Coronary artery (tissue), 2 donors: ENCODE measurements around the gene GDNF.

Source experiments
- DNase-seq: peaks from one replicate; pipeline ENCODE4 v3.0.0-alpha.2; 2017; ENCODE audit warnings: low spot score
- H3K27ac ChIP-seq, 2 donors: fragments of 200-600 bp; sonication (generic); one replicate each; pipeline ENCODE4 v1.5.1; 2016 to 2019
- H3K4me3 ChIP-seq: fragments of 200-600 bp; sonication (generic); 2 replicates; pipeline ENCODE4 v1.5.1; 2016; ENCODE audit warnings: mild to moderate bottlenecking, moderate library complexity
- TF ChIP-seq, protein P1 (sequence below): fragments of 200-600 bp; sonication (generic); IDR thresholded peaks from one replicate; pipeline ENCODE4 v1.5.1; 2019; ENCODE audit warnings: antibody characterized with exemption

The GDNF gene

DNA sequence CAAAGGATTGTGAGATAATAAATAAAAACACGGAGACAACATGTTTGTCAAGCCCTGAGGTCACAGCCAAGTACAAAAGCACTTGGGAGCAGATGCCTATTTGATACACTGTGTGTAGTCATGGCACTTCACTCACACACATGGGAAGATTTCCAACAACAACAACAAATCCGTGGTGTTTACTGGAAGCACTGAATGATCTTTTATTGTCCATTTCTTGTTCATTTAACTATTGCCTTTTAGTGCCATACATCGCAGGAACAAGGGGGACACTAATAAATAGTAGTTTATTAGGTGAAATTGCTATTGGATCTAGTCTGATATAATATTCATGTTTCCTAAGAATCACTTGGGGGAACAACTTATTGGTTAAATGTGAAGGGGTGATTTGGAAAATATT lies 20.4 kb upstream of the GDNF start:
- no peak for DNase-seq
- TF ChIP-seq, protein P1, sequence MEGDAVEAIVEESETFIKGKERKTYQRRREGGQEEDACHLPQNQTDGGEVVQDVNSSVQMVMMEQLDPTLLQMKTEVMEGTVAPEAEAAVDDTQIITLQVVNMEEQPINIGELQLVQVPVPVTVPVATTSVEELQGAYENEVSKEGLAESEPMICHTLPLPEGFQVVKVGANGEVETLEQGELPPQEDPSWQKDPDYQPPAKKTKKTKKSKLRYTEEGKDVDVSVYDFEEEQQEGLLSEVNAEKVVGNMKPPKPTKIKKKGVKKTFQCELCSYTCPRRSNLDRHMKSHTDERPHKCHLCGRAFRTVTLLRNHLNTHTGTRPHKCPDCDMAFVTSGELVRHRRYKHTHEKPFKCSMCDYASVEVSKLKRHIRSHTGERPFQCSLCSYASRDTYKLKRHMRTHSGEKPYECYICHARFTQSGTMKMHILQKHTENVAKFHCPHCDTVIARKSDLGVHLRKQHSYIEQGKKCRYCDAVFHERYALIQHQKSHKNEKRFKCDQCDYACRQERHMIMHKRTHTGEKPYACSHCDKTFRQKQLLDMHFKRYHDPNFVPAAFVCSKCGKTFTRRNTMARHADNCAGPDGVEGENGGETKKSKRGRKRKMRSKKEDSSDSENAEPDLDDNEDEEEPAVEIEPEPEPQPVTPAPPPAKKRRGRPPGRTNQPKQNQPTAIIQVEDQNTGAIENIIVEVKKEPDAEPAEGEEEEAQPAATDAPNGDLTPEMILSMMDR = no peak
- H3K4me3 ChIP-seq = no peak overlapping the region
- H3K27ac ChIP-seq = no peak overlapping the region

DNA sequence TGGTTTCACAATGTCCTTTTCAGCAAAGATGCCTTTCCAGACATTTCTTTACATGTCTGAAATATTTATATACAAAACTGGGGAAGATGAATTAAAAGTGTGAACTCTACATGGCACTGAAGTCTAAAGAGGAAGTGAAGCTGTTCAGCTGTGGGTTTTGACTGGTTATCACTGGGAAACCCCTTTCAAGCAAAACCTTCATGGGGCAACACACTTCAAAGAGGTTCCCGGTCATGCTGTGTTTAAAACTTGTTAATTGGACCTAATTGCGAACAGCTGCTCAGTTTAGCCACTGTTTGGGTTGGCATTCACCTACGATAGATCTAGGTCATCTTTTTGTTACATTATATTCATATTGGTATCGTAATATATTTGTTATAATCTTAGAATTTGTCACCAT lies 20.0 kb upstream of the GDNF start:
- TF ChIP-seq, protein P1 = no peak
- Histone ChIP-seq H3K4me3 (no peak overlapping the region), H3K27ac (no peak overlapping the region)
- no peak for DNase-seq

DNA sequence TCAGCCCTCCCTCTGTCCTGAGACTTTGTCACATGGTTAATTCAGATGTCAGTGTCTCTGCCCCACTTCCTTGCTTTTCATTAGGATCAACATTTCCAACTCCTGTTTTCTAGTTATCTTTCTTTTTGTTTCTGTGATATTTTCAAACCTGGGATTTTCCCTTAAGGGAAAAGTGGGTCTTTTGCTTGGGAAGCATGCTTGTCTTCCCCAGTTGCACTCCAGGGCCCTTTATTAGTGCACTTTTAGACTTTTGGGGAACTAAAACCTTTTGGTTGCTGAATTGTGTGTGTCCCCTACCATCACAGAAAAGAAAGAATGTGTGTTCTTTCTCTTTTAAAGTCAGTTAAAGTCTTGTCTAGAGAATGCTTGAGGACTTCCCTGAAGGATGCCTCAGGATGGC lies 18.4 kb upstream of the GDNF start:
- no peak overlapping the region for H3K4me3 ChIP-seq
- TF ChIP-seq, protein P1 = no peak
- DNase-seq = no peak
- no peak overlapping the region for H3K27ac ChIP-seq

DNA sequence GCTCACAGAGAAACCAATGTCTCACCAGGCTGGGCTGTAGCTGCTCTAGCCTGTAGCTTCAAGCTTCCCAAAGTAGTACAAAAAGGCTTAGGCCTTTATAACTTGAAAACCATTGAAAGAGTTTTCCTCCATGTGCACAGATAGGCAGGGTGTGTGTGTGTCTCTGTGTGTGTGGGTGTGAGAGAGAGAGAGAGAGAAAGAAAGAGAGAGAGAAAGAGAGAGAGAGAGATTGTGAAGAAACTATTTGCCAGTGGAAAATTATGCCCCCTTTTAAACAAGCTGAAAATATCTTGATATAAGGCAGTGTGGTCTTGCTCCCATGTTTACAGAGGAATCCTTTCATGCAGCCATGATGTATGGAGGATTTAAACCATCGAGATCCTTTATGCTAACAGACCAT lies 17.9 kb upstream of the GDNF start:
- TF ChIP-seq, protein P1 = no peak
- no peak overlapping the region for H3K27ac ChIP-seq
- H3K4me3 ChIP-seq = no peak overlapping the region
- no peak for DNase-seq

DNA sequence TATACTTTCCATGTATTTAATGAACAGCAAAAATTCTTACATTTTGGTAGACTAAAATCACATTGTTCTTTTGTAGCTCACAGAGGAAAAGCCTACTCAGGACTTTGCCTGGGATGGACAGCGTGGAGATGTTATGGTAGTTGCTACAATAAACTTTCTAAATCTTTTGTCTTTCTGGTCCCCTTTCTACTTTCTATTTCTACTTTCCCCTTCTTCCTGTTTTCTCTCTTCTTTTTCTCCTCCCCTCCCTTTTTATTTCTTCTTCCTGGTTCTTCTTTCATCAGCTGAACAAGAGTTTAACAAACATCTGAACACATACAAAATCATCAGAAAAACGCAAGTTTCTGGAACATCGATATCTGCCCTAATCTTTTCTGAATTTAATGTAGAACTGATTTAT lies 15.6 kb upstream of the GDNF start:
- Histone ChIP-seq H3K4me3 (no peak overlapping the region), H3K27ac (no peak overlapping the region)
- TF ChIP-seq, protein P1 = no peak
- no peak for DNase-seq

DNA sequence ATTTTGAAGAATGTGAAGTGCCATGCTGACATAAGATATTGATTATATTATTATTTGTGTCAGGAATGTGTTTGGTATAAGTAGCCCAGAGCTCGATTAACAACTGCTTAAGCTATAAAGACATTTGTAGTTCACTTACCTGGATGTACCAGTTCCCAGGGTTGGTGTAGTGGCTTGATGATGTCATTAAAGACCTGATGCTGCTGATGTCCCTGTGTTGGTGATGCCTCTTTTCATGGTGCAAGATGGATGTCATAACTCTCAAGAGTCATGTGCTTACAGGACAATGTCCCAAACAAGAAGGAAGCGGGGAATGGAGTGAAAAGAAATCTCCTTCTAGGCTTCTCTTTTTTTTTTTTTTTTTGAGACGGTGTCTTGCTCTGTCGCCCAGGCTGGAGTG lies 11.5 kb upstream of the GDNF start:
- DNase-seq = no peak
- no peak overlapping the region for H3K27ac ChIP-seq
- TF ChIP-seq, protein P1 = no peak
- H3K4me3 ChIP-seq = no peak overlapping the region

DNA sequence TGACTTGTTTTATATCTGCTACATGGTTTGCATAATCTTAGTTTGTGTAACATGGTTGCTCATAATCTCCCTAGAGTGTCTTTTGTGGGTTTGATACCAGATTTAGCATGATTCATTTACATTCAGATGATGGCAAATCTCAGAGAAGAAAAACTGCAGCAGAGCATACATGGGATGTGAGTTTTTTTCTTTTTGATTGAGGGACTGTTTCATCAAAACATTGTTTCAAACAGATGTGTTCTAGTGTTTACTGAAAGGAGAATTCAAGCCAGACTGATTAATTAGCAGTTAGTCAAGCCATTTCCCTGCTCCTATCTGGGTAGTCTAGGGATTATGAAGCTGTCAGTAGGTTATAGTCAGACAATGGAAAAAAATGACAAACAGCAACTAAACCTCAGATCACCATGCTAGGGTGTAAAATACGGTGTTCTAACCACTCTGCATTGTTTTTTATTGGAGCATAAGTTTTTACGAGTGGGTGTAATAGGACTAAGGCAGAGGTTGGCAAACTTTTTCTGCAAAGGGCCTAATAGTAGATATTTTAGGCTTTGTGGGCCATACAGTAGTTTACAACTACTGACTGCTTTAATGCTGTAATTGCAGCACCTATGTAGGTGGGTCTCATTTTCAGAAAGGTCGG lies 10.5 kb upstream of the GDNF start:
- no peak for DNase-seq
- Histone ChIP-seq H3K4me3 (no peak overlapping the region), H3K27ac (no peak overlapping the region)
- TF ChIP-seq, protein P1 = no peak
